ENCODE data around the gene CD47. TPM values are rescaled to one million over a fixed set of nuclear protein-coding genes. Genes with fewer than 3 reads are reported as not detected.

CD47 gene
- total RNA-seq, 6 donors from 2014 or later: 79.6 to 352 (median 229) TPM

DNA sequence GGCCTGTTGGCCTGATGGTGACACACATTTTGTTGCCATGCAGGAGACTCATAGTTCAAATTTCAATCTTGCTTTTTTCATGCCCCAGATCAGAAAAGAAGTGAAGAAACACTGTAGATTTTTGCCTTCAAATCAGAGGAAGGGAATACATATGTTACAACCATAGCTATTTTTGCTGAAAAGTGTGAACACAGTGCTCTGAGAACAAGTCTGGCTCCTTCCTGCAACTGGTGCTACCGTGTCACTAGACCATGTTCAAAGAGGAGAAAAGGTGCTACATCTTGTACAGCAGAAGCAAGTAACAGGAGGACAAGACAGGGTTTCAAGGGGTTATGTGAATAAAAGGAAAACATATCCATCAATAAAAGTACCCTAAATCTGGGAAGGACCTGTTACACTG lies 44.6 kb downstream of the CD47 start:
- ATAC-seq (ENCODE audit: low FRiP score in 2 of 2): no peak
- peaks cover 0 to 58% (median 16%) of the 10 kb centered on the region in 4 donors for H3K36me3 ChIP-seq
- 82 to 96% methylated on average over 1 of the region's 1 CpG for WGBS, 2 donors

DNA sequence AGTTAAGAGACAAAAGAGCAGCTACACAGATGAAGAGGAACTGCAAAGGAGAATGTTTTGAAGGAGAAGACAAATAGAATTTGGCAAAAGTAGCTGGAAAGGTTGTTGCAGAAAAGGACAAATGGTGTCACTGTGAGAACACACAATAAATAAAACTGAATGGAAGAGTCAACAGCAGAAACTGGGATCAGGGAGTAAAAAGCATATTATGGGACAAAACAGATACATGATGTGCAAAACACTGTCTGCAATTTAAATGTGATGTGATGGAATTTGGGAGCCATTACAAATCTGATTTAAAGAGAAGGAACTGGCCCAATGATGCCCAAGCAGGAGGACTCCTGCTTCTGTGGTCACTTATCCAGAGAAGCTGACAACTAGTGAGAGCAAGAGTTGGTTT lies 46.1 kb downstream of the CD47 start:
- Histone ChIP-seq H3K4me1 (no peaks in the 10 kb centered on the region), H3K27me3 (no peaks in the 10 kb centered on the region), H3K9me3 (no peaks in the 10 kb centered on the region), H3K36me3 (peaks cover 0 to 45% (median 16%) of the 10 kb centered on the region in 4 donors), H3K4me3 (no peak overlapping the region), H3K27ac (no peak overlapping the region)
- no peak for TF ChIP-seq POLR2AphosphoS5 (IDR thresholded peaks at IDR 0.05)
- no peak for TF ChIP-seq POLR2A (IDR thresholded peaks at IDR 0.05)
- TF ChIP-seq, protein P1, sequence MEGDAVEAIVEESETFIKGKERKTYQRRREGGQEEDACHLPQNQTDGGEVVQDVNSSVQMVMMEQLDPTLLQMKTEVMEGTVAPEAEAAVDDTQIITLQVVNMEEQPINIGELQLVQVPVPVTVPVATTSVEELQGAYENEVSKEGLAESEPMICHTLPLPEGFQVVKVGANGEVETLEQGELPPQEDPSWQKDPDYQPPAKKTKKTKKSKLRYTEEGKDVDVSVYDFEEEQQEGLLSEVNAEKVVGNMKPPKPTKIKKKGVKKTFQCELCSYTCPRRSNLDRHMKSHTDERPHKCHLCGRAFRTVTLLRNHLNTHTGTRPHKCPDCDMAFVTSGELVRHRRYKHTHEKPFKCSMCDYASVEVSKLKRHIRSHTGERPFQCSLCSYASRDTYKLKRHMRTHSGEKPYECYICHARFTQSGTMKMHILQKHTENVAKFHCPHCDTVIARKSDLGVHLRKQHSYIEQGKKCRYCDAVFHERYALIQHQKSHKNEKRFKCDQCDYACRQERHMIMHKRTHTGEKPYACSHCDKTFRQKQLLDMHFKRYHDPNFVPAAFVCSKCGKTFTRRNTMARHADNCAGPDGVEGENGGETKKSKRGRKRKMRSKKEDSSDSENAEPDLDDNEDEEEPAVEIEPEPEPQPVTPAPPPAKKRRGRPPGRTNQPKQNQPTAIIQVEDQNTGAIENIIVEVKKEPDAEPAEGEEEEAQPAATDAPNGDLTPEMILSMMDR (IDR thresholded peaks at IDR 0.05): no peak
- no peak for TF ChIP-seq EP300 (IDR thresholded peaks at IDR 0.05)
- no peak for ATAC-seq (ENCODE audit: low FRiP score in 2 of 2)
- no peak for DNase-seq

More for the DNA sequence above, 44.6 kb downstream of the CD47 start:
- H3K27ac ChIP-seq: no peak overlapping the region
- no peaks in the 10 kb centered on the region for H3K4me1 ChIP-seq
- H3K9me3 ChIP-seq: no peaks in the 10 kb centered on the region
- TF ChIP-seq POLR2AphosphoS5 (IDR thresholded peaks at IDR 0.05) (no peak), POLR2A (IDR thresholded peaks at IDR 0.05) (no peak), EP300 (IDR thresholded peaks at IDR 0.05) (no peak)
- TF ChIP-seq, protein P1 (IDR thresholded peaks at IDR 0.05): no peak
- no peaks in the 10 kb centered on the region for H3K27me3 ChIP-seq
- DNase-seq: no peak
- no peak overlapping the region for H3K4me3 ChIP-seq

GRCh38 chr3:108042300-108042699 lies 48.5 kb downstream of the CD47 start:
- Histone ChIP-seq H3K36me3 (peaks cover 0 to 37% (median 16%) of the 10 kb centered on the region in 4 donors), H3K4me1 (peaks cover 0 to 8% (median 7%) of the 10 kb centered on the region in 4 donors), H3K27ac (no peak overlapping the region), H3K9me3 (no peaks in the 10 kb centered on the region), H3K27me3 (no peaks in the 10 kb centered on the region), H3K4me3 (no peak overlapping the region)
- 83 to 86% methylated on average over 7 to 8 of the region's 8 CpGs for WGBS, 2 donors
- TF ChIP-seq, protein P1 (IDR thresholded peaks at IDR 0.05): no peak
- TF ChIP-seq POLR2AphosphoS5 (IDR thresholded peaks at IDR 0.05): no peak
- no peak for TF ChIP-seq POLR2A (IDR thresholded peaks at IDR 0.05)
- TF ChIP-seq EP300 (IDR thresholded peaks at IDR 0.05): no peak
- DNase-seq (peak in 1 of 2 donors; percentile 2), ATAC-seq (ENCODE audit: low FRiP score in 2 of 2) (peak; percentile 34 to 55)

GRCh38 chr3:108041253-108041652 lies 49.6 kb downstream of the CD47 start:
- ATAC-seq (ENCODE audit: low FRiP score in 2 of 2) (no peak), DNase-seq (no peak)
- no peaks in the 10 kb centered on the region for H3K27me3 ChIP-seq
- H3K36me3 ChIP-seq: peaks cover 0 to 31% (median 11%) of the 10 kb centered on the region in 4 donors
- no peaks in the 10 kb centered on the region for H3K9me3 ChIP-seq
- H3K27ac ChIP-seq: peak overlapping the region in 1 of 4 donors; percentile 32
- no peak for TF ChIP-seq POLR2AphosphoS5 (IDR thresholded peaks at IDR 0.05)
- no peak for TF ChIP-seq POLR2A (IDR thresholded peaks at IDR 0.05)
- TF ChIP-seq EP300 (IDR thresholded peaks at IDR 0.05): no peak
- TF ChIP-seq, protein P1 (IDR thresholded peaks at IDR 0.05): no peak
- H3K4me1 ChIP-seq: peaks cover 0 to 16% (median 10%) of the 10 kb centered on the region in 4 donors
- no peak overlapping the region for H3K4me3 ChIP-seq
- WGBS, 2 donors: 89 to 91% methylated on average over 1 of the region's 1 CpG

GRCh38 chr3:108037770-108038169 lies 53.1 kb downstream of the CD47 start:
- Histone ChIP-seq H3K27ac (peak overlapping the region in 3 of 4 donors; percentile 4 to 21 (median 18)), H3K9me3 (no peaks in the 10 kb centered on the region), H3K27me3 (no peaks in the 10 kb centered on the region), H3K4me1 (peaks cover 5 to 23% (median 16%) of the 10 kb centered on the region in 4 donors), H3K4me3 (no peak overlapping the region), H3K36me3 (peaks cover 0 to 14% (median 8%) of the 10 kb centered on the region in 4 donors)
- ATAC-seq (ENCODE audit: low FRiP score in 2 of 2): peak in 1 of 2 donors; percentile 13
- no peak for DNase-seq
- TF ChIP-seq POLR2A (IDR thresholded peaks at IDR 0.05) (no peak), EP300 (IDR thresholded peaks at IDR 0.05) (no peak), POLR2AphosphoS5 (IDR thresholded peaks at IDR 0.05) (no peak)
- TF ChIP-seq, protein P1 (IDR thresholded peaks at IDR 0.05): no peak
- WGBS, 2 donors: 43 to 60% methylated on average over 3 of the region's 3 CpGs
